ENCODE measurements around the gene MCHR1.

DNA sequence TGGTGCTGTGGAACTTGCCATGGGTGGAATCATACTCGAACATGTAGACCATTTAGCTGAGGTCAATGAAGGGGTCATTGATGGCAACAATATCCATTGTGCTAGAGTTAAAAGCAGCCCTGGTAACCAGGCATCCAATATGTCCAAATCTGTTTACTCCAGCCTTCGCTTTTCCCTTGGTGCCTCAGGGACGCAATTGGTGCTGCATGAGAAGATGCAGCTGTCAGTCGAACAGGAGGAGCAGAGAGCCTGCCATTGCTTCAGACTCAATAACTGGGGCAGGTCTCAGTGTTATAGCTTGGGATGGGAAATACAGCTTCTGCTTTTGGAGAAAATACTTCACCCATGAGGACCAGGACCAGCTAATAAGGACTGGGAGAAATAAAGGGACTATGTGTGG is 5.0 kb upstream of the MCHR1 start:
- TF ChIP-seq EZH2 (IDR thresholded peaks at IDR 0.05; ENCODE audit: insufficient read depth, poor library complexity, severe bottlenecking) (no peak), EZH2phosphoT487 (IDR thresholded peaks at IDR 0.05; ENCODE audit: insufficient read depth, low read depth) (no peak)
